Body of pancreas (tissue), 4 donors: ENCODE measurements around the gene HIBADH.

Experiments
- CTCF ChIP-seq, 7 experiments: fragments of 450-650 bp in 4 of 7; fragments of 200-600 bp in 3 of 7; sonication (generic) in 3 of 7; IDR thresholded peaks; one replicate each; pipeline ENCODE4 v1.5.1; 2016 to 2019; ENCODE audit warnings: antibody characterized with exemption in 7 of 7
- POLR2A ChIP-seq, 3 donors: fragments of 450-650 bp; IDR thresholded peaks; one replicate each; pipeline ENCODE4 v1.6.1; 2016; ENCODE audit warnings: antibody characterized with exemption in 3 of 3, mild to moderate bottlenecking in 2 of 3

DNA sequence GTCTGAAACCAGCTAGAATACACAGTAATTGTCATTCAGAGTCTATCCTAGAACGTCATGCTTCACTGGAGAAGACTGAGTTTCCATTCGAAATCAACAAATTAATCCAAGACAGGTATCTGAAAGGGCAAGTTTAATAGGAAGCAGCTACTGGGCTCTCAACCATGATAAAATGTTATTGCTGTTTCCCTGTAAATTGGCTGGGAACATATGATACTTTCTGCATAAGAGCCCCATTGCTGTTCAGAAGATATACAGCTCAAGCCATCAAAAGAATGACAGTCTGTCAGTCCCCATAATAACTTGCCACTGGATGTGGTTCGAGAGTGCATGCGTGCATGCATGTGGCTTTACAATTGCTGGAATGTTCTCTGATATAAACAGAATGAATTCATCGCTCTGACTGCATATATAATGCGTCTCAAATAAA, 129.0 kb downstream of the HIBADH start:
- TF ChIP-seq CTCF (IDR thresholded peaks at IDR 0.05) (no peak), POLR2A (IDR thresholded peaks at IDR 0.05) (no peak)
